Measurements from ENCODE around the gene B4GAT1. TPM values are rescaled to one million over a fixed set of nuclear protein-coding genes. Genes with fewer than 3 reads are reported as not detected.
A peak's percentile ranks its signal among the peaks of the same experiment; 100 is the strongest.

The B4GAT1 gene
- total RNA-seq, 1 experiment from 2014 or later: 6.7 TPM

DNA sequence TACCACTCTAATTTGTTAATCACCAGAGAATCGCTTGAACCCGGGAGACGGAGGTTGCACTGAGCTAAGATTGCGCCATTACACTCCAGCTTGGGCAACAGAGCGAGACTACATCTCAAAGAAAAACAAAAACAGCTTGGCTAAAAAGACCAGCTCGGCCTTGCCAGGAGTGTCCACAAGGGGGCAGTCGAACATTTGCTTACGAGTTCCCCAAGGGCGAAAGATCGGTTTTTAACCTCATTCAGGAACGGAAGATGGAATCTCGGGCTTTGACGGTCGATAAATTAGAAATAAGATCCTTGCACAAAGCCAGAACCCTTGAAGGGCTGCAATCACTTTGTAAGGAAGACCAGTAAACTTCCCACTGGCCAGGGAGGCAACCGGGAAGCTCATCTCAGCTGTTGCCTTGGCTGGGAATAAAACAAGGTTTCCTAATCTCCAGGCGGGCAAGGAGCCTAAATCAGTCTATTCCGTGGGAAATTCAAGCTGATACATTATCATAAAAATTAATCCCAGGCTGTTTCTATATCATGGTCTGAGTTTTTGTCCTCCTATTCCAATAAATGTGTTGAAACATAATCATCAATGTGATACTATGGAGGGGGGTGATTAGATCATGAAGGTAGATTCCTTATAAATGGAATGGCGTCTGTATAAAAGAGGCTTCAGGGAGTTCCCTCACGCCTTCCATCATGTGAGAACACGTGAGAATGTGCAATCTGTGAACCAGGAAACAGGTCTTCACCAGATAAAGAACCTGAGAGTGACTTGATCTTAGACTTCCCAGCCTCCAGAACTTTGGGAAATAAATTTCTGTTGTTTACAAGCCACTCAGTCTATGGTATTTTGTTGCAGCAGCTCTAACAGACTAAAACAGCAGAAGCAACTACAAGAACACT, 39.0 kb upstream of the B4GAT1 start:
- Histone ChIP-seq H3K4me1 (ENCODE audit: control insufficient read depth in 1 of 2, insufficient read depth in 2 of 2, low read length in 2 of 2) (peaks cover 16 to 32% of the 10 kb centered on the region in 2 experiments; a peak in 3 of 4 replicates), H3K27me3 (ENCODE audit: insufficient read depth, low read length) (no peaks in the 10 kb centered on the region), H4K20me1 (ENCODE audit: insufficient read depth) (no peaks in the 10 kb centered on the region), H3K27ac (ENCODE audit: low read depth, low read length) (0 out of 2 replicates have a peak overlapping the region, but pooled peaks have one; percentile 3), H3K9me2 (ENCODE audit: insufficient read depth) (no peaks in the 10 kb centered on the region), H3K9me3 (ENCODE audit: control insufficient read depth in 1 of 2, insufficient read depth in 1 of 2, low read depth in 1 of 2, low read length in 2 of 2) (no peaks in the 10 kb centered on the region), H2AFZ (ENCODE audit: low read depth, low read length, poor library complexity, severe bottlenecking) (peak overlapping the region; percentile 79), H3K9ac (ENCODE audit: low read length) (peak overlapping the region; percentile 31), H3K4me2 (ENCODE audit: low read length) (peak overlapping the region; percentile 65), H3K79me2 (ENCODE audit: insufficient read depth, low read length) (no peaks in the 10 kb centered on the region), H3K4me3 (replicated peaks in 1 of 2; ENCODE audit: low read depth in 1 of 2, low read length in 2 of 2) (peak overlapping the region; percentile 27 to 32), H3K36me3 (ENCODE audit: control insufficient read depth in 1 of 2, insufficient read depth in 2 of 2, low read length in 2 of 2) (no peaks in the 10 kb centered on the region)
- no TSS peak for BruUV-seq (replicated peaks)
- DNase-seq (ENCODE audit: low read depth, low spot score) (peak; percentile 84), ATAC-seq (peak; percentile 71)
- intact Hi-C loops (cut with micrococcal nuclease): loop anchor here (5.0 kb wide), 1 partner anchor 74 kb away; no protein-coding TSS in a partner anchor
- ChIA-PET RAD21 (ENCODE audit: low non-redundant PET in 1 of 2, low total read pairs in 2 of 2, uncharacterized antibody in 2 of 2, unreplicated experiment in 2 of 2) (interaction anchor here (0.7 to 1.4 kb wide), 5 partner anchors 14 to 292 kb away, joined by 3 to 6 read pairs (median 4); no protein-coding TSS in a partner anchor), CTCF (interaction anchor here (0.6 to 10.1 kb wide), 28 partner anchors 9 to 457 kb away, joined by 3 to 121 read pairs (median 5); partner anchors contain the start of genes DPP3, MRPL11, RAB1B and RBM14), POLR2A (interaction anchor here (0.8 to 1.6 kb wide), 5 partner anchors 15 to 292 kb away, joined by 3 to 5 read pairs (median 4); partner anchors contain the start of genes BRMS1, DPP3, RBM4B and SLC29A2)
- TF ChIP-seq FOSL1 (IDR thresholded peaks at IDR 0.05; ENCODE audit: low read depth) (no peak), SP1 (IDR thresholded peaks at IDR 0.05; ENCODE audit: low read depth) (no peak), EZH2 (IDR thresholded peaks at IDR 0.05) (no peak), JUND (IDR thresholded peaks at IDR 0.05) (no peak), ZFX (IDR thresholded peaks at IDR 0.05) (no peak), POLR2A (IDR thresholded peaks at IDR 0.05; ENCODE audit: borderline replicate concordance, extremely low read depth, insufficient read depth, insufficient read length) (no peak), ELF1 (IDR thresholded peaks at IDR 0.05; ENCODE audit: borderline replicate concordance, low read depth) (no peak), EGR1 (IDR thresholded peaks at IDR 0.05; ENCODE audit: low read depth) (no peak), SRF (IDR thresholded peaks at IDR 0.05; ENCODE audit: low read depth) (no peak), TCF7L2 (IDR thresholded peaks at IDR 0.05; ENCODE audit: borderline replicate concordance, extremely low read depth, insufficient read depth, insufficient read length) (no peak), RAD21 (IDR thresholded peaks at IDR 0.05; ENCODE audit: low read depth) (peak; percentile 71), EZH2phosphoT487 (IDR thresholded peaks at IDR 0.05; ENCODE audit: borderline replicate concordance) (no peak), CEBPB (IDR thresholded peaks at IDR 0.05; ENCODE audit: low read depth) (peak; percentile 68; the same call in 1 of the 2 replicates), CBX3 (IDR thresholded peaks at IDR 0.05; ENCODE audit: low read depth) (peak; percentile 85), ZNF274 (IDR thresholded peaks at IDR 0.05; ENCODE audit: low read depth, low read length) (no peak), YY1 (IDR thresholded peaks at IDR 0.05; ENCODE audit: extremely low read depth, insufficient replicate concordance, low read depth, low read length) (peak; percentile 48), POLR2AphosphoS5 (IDR thresholded peaks at IDR 0.05; ENCODE audit: low read depth, low read length) (no peak)
- TF ChIP-seq, protein P1, sequence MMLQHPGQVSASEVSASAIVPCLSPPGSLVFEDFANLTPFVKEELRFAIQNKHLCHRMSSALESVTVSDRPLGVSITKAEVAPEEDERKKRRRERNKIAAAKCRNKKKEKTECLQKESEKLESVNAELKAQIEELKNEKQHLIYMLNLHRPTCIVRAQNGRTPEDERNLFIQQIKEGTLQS (IDR thresholded peaks at IDR 0.05): no peak
- TF ChIP-seq, protein P2, sequence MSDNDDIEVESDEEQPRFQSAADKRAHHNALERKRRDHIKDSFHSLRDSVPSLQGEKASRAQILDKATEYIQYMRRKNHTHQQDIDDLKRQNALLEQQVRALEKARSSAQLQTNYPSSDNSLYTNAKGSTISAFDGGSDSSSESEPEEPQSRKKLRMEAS (IDR thresholded peaks at IDR 0.05): peak; percentile 13; the same call in 1 of the 2 replicates
- TF ChIP-seq, protein P3, sequence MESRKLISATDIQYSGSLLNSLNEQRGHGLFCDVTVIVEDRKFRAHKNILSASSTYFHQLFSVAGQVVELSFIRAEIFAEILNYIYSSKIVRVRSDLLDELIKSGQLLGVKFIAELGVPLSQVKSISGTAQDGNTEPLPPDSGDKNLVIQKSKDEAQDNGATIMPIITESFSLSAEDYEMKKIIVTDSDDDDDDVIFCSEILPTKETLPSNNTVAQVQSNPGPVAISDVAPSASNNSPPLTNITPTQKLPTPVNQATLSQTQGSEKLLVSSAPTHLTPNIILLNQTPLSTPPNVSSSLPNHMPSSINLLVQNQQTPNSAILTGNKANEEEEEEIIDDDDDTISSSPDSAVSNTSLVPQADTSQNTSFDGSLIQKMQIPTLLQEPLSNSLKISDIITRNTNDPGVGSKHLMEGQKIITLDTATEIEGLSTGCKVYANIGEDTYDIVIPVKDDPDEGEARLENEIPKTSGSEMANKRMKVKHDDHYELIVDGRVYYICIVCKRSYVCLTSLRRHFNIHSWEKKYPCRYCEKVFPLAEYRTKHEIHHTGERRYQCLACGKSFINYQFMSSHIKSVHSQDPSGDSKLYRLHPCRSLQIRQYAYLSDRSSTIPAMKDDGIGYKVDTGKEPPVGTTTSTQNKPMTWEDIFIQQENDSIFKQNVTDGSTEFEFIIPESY (IDR thresholded peaks at IDR 0.05; ENCODE audit: extremely low read depth, insufficient replicate concordance, low read length): no peak
- TF ChIP-seq, protein P4, sequence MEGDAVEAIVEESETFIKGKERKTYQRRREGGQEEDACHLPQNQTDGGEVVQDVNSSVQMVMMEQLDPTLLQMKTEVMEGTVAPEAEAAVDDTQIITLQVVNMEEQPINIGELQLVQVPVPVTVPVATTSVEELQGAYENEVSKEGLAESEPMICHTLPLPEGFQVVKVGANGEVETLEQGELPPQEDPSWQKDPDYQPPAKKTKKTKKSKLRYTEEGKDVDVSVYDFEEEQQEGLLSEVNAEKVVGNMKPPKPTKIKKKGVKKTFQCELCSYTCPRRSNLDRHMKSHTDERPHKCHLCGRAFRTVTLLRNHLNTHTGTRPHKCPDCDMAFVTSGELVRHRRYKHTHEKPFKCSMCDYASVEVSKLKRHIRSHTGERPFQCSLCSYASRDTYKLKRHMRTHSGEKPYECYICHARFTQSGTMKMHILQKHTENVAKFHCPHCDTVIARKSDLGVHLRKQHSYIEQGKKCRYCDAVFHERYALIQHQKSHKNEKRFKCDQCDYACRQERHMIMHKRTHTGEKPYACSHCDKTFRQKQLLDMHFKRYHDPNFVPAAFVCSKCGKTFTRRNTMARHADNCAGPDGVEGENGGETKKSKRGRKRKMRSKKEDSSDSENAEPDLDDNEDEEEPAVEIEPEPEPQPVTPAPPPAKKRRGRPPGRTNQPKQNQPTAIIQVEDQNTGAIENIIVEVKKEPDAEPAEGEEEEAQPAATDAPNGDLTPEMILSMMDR (IDR thresholded peaks at IDR 0.05 in 2 of 3, conservative IDR thresholded peaks at IDR 0.05 in 1 of 3; ENCODE audit: borderline replicate concordance in 1 of 3, insufficient read depth in 1 of 3, low read depth in 2 of 3, low read length in 2 of 3): peak; percentile 79 to 96 (median 94)
